IPS-18c (cell line): Measurements from ENCODE around the gene ZNF394.
A peak's percentile ranks its signal among the peaks of the same experiment; 100 is the strongest.
"Not testable (repeated sequence)": the region's sequence is repeated elsewhere in the genome, so short reads cannot be mapped to it uniquely, and the experiment has no call there.

Experiments used
- H3K4me3 ChIP-seq: 2 replicates; pipeline ENCODE4 v1.7.0; 2013; ENCODE audit warnings: low read depth, mild to moderate bottlenecking, low read length, moderate library complexity; ENCODE audit not compliant: insufficient read depth
- H3K9me3 ChIP-seq: one replicate; pipeline ENCODE4 v1.6.1; 2013; ENCODE audit warnings: mild to moderate bottlenecking, low read length, moderate library complexity; ENCODE audit not compliant: control insufficient read depth, insufficient read depth

ZNF394 gene

GRCh38 chr7:99499721-99500636 lies at the start of gene ZNF394:
TSS of gene ZNF394 (minus strand) at chr7:99500281. CDS start at chr7:99500093, 188 bp downstream.
- Histone ChIP-seq H3K9me3 (no peaks in the 10 kb centered on the region), H3K4me3 (peak within 1 kb of the TSS; percentile 95)

- H3K4me3 ChIP-seq, H3K9me3 ChIP-seq: not testable (repeated sequence)
Measured at GRCh38 chr7:99549545-99549944, 49.5 kb upstream of the ZNF394 start.

GRCh38 chr7:99545308-99545707 lies 45.2 kb upstream of the ZNF394 start:
- not testable (repeated sequence) for H3K4me3 ChIP-seq, H3K9me3 ChIP-seq

GRCh38 chr7:99543916-99544315 lies 43.8 kb upstream of the ZNF394 start:
- Histone ChIP-seq H3K4me3 (no peak overlapping the region), H3K9me3 (peaks cover 9% of the 10 kb centered on the region)

- Histone ChIP-seq H3K4me3 (no peak overlapping the region), H3K9me3 (peaks cover 9% of the 10 kb centered on the region)
Measured at GRCh38 chr7:99543081-99543671, 43.1 kb upstream of the ZNF394 start.

- H3K4me3 ChIP-seq = no peak overlapping the region
- peaks cover 9% of the 10 kb centered on the region for H3K9me3 ChIP-seq
Measured at GRCh38 chr7:99541212-99541611, 41.1 kb upstream of the ZNF394 start.

- peaks cover 9% of the 10 kb centered on the region for H3K9me3 ChIP-seq
- H3K4me3 ChIP-seq = no peak overlapping the region
Measured at GRCh38 chr7:99540542-99540941, 40.5 kb upstream of the ZNF394 start.

GRCh38 chr7:99539213-99539811 lies 39.2 kb upstream of the ZNF394 start:
- H3K9me3 ChIP-seq = peaks cover 9% of the 10 kb centered on the region
- no peak overlapping the region for H3K4me3 ChIP-seq

- H3K4me3 ChIP-seq = no peak overlapping the region
- peaks cover 28% of the 10 kb centered on the region for H3K9me3 ChIP-seq
Measured at GRCh38 chr7:99535667-99536066, 35.6 kb upstream of the ZNF394 start.

- Histone ChIP-seq H3K4me3 (peak overlapping the region; percentile 21; the same call in 1 of the 2 replicates), H3K9me3 (peaks cover 32% of the 10 kb centered on the region)
Measured at GRCh38 chr7:99531354-99531765, 31.3 kb upstream of the ZNF394 start.

- Histone ChIP-seq H3K4me3 (no peak overlapping the region), H3K9me3 (peaks cover 10% of the 10 kb centered on the region)
Measured at GRCh38 chr7:99525713-99526440, 25.8 kb upstream of the ZNF394 start.

- H3K9me3 ChIP-seq = no peaks in the 10 kb centered on the region
- H3K4me3 ChIP-seq = no peak overlapping the region
Measured at GRCh38 chr7:99521399-99521798, 21.3 kb upstream of the ZNF394 start.

GRCh38 chr7:99514050-99514449 lies 14.0 kb upstream of the ZNF394 start:
- H3K4me3 ChIP-seq = no peak overlapping the region
- H3K9me3 ChIP-seq = no peaks in the 10 kb centered on the region

- Histone ChIP-seq H3K4me3 (peak overlapping the region; percentile 73), H3K9me3 (no peaks in the 10 kb centered on the region)
Measured at GRCh38 chr7:99505324-99505662, 5.2 kb upstream of the ZNF394 start.

- peak within 1 kb of the TSS; percentile 73 for H3K4me3 ChIP-seq
- H3K9me3 ChIP-seq = no peaks in the 10 kb centered on the region
Measured at GRCh38 chr7:99504603-99505323, 4.7 kb upstream of the ZNF394 start, which contains the start of gene ZKSCAN5. TSS of gene ZKSCAN5 (plus strand) at chr7:99504662. CDS start at chr7:99506045, 1,383 bp downstream.

GRCh38 chr7:99504281-99504602 lies 4.2 kb upstream of the ZNF394 start:
- Histone ChIP-seq H3K4me3 (peak overlapping the region; percentile 73; the same call in 1 of the 2 replicates), H3K9me3 (no peaks in the 10 kb centered on the region)

GRCh38 chr7:99501236-99501635 lies 1.2 kb upstream of the ZNF394 start:
- H3K4me3 ChIP-seq = not testable (repeated sequence)

More at GRCh38 chr7:99501236-99501635, 1.2 kb upstream of the ZNF394 start:
- H3K9me3 ChIP-seq = not testable (repeated sequence)
